ENCODE measurements around the gene MCCD1.
A peak's percentile ranks its signal among the peaks of the same experiment; 100 is the strongest.

The MCCD1 gene

GRCh38 chr6:31531771-31532643 lies 3.2 kb downstream of the MCCD1 start:
- no peaks in the 10 kb centered on the region for H3K9me3 Mint-ChIP-seq
- no peak for ATAC-seq
- H3K4me3 Mint-ChIP-seq: no peak overlapping the region
- no peaks in the 10 kb centered on the region for H3K27me3 Mint-ChIP-seq
- no peak for DNase-seq
- H3K27ac Mint-ChIP-seq: peak overlapping the region in 1 of 2 donors; percentile 27
- peaks cover 47% of the 10 kb centered on the region for H3K4me1 Mint-ChIP-seq

- peak overlapping the region in 1 of 2 donors; percentile 68 for H3K27ac Mint-ChIP-seq
- no peak for ATAC-seq
- no peaks in the 10 kb centered on the region for H3K9me3 Mint-ChIP-seq
- peaks cover 53% of the 10 kb centered on the region for H3K4me1 Mint-ChIP-seq
- no peak overlapping the region for H3K4me3 Mint-ChIP-seq
- no peaks in the 10 kb centered on the region for H3K27me3 Mint-ChIP-seq
- no peak for DNase-seq
Measured at GRCh38 chr6:31532644-31533454, 4.1 kb downstream of the MCCD1 start.

GRCh38 chr6:31533455-31533841 lies 4.7 kb downstream of the MCCD1 start:
- H3K4me1 Mint-ChIP-seq: peaks cover 57% of the 10 kb centered on the region
- DNase-seq (no peak), ATAC-seq (no peak)
- no peak overlapping the region for H3K27ac Mint-ChIP-seq
- H3K9me3 Mint-ChIP-seq: no peaks in the 10 kb centered on the region
- H3K4me3 Mint-ChIP-seq: no peak overlapping the region
- no peaks in the 10 kb centered on the region for H3K27me3 Mint-ChIP-seq

GRCh38 chr6:31534011-31534410 lies 5.2 kb downstream of the MCCD1 start:
- no peaks in the 10 kb centered on the region for H3K27me3 Mint-ChIP-seq
- DNase-seq (no peak), ATAC-seq (no peak)
- no peaks in the 10 kb centered on the region for H3K9me3 Mint-ChIP-seq
- H3K4me3 Mint-ChIP-seq: no peak overlapping the region
- peak overlapping the region in 1 of 2 donors; percentile 54 for H3K27ac Mint-ChIP-seq
- H3K4me1 Mint-ChIP-seq: peaks cover 63% of the 10 kb centered on the region

GRCh38 chr6:31534521-31535040 lies 5.8 kb downstream of the MCCD1 start:
- Mint-ChIP-seq H3K4me3 (no peak overlapping the region), H3K27me3 (no peaks in the 10 kb centered on the region), H3K4me1 (peaks cover 69% of the 10 kb centered on the region), H3K9me3 (no peaks in the 10 kb centered on the region), H3K27ac (peak overlapping the region in 1 of 2 donors; percentile 64)
- ATAC-seq (no peak), DNase-seq (no peak)

- H3K4me3 Mint-ChIP-seq: peak overlapping the region in 1 of 2 donors; percentile 14
- ATAC-seq (no peak), DNase-seq (no peak)
- peak overlapping the region in 1 of 2 donors; percentile 90 for H3K27ac Mint-ChIP-seq
- H3K9me3 Mint-ChIP-seq: no peaks in the 10 kb centered on the region
- H3K4me1 Mint-ChIP-seq: peaks cover 76% of the 10 kb centered on the region
- no peaks in the 10 kb centered on the region for H3K27me3 Mint-ChIP-seq
Measured at GRCh38 chr6:31535538-31536324, 7.0 kb downstream of the MCCD1 start.

GRCh38 chr6:31538805-31539400 lies 10.1 kb downstream of the MCCD1 start:
- no peaks in the 10 kb centered on the region for H3K27me3 Mint-ChIP-seq
- ATAC-seq (no peak), DNase-seq (no peak)
- no peaks in the 10 kb centered on the region for H3K9me3 Mint-ChIP-seq
- peak overlapping the region; percentile 71 to 72 for H3K27ac Mint-ChIP-seq
- H3K4me1 Mint-ChIP-seq: peaks cover 55% of the 10 kb centered on the region
- peak overlapping the region; percentile 72 to 77 for H3K4me3 Mint-ChIP-seq

- H3K27ac Mint-ChIP-seq: peak overlapping the region; percentile 96 to 98
- no peaks in the 10 kb centered on the region for H3K27me3 Mint-ChIP-seq
- DNase-seq (no peak), ATAC-seq (no peak)
- H3K9me3 Mint-ChIP-seq: no peaks in the 10 kb centered on the region
- H3K4me1 Mint-ChIP-seq: peaks cover 51% of the 10 kb centered on the region
- peak overlapping the region; percentile 72 to 77 for H3K4me3 Mint-ChIP-seq
Measured at GRCh38 chr6:31540640-31541039, 11.9 kb downstream of the MCCD1 start.

GRCh38 chr6:31541059-31541657 lies 12.4 kb downstream of the MCCD1 start:
- peak overlapping the region; percentile 72 to 77 for H3K4me3 Mint-ChIP-seq
- DNase-seq: peak; percentile 54 to 64
- ATAC-seq: peak; percentile 43
- no peaks in the 10 kb centered on the region for H3K9me3 Mint-ChIP-seq
- peak overlapping the region; percentile 96 to 98 for H3K27ac Mint-ChIP-seq
- H3K27me3 Mint-ChIP-seq: no peaks in the 10 kb centered on the region
- peaks cover 51% of the 10 kb centered on the region for H3K4me1 Mint-ChIP-seq

GRCh38 chr6:31541658-31542521 lies 13.1 kb downstream of the MCCD1 start, which contains the start of gene DDX39B:
Gene DDX39B (minus strand): TSS chr6:31542003. CDS start chr6:31540532, 1,471 bp downstream.
- H3K4me1 Mint-ChIP-seq: peaks cover 53% of the 10 kb centered on the region
- DNase-seq (peak; percentile 91 to 96), ATAC-seq (peak; percentile 84)
- H3K27ac Mint-ChIP-seq: peak within 1 kb of the TSS; percentile 96 to 98
- H3K9me3 Mint-ChIP-seq: no peaks in the 10 kb centered on the region
- H3K4me3 Mint-ChIP-seq: peak within 1 kb of the TSS; percentile 72 to 77
- no peaks in the 10 kb centered on the region for H3K27me3 Mint-ChIP-seq

- no peak overlapping the region for H3K27ac Mint-ChIP-seq
- no peaks in the 10 kb centered on the region for H3K27me3 Mint-ChIP-seq
- no peaks in the 10 kb centered on the region for H3K9me3 Mint-ChIP-seq
- ATAC-seq (no peak), DNase-seq (no peak)
- H3K4me1 Mint-ChIP-seq: peaks cover 48% of the 10 kb centered on the region
- H3K4me3 Mint-ChIP-seq: no peak overlapping the region
Measured at GRCh38 chr6:31543639-31544038, 14.9 kb downstream of the MCCD1 start.

GRCh38 chr6:31544676-31545075 lies 15.9 kb downstream of the MCCD1 start:
- Mint-ChIP-seq H3K4me1 (peaks cover 38% of the 10 kb centered on the region), H3K9me3 (no peaks in the 10 kb centered on the region), H3K27ac (no peak overlapping the region), H3K4me3 (no peak overlapping the region), H3K27me3 (no peaks in the 10 kb centered on the region)
- ATAC-seq: no peak
- DNase-seq: no peak

- H3K4me3 Mint-ChIP-seq: peak overlapping the region in 1 of 2 donors; percentile 5
- no peak for ATAC-seq
- no peak overlapping the region for H3K27ac Mint-ChIP-seq
- H3K4me1 Mint-ChIP-seq: peaks cover 34% of the 10 kb centered on the region
- H3K27me3 Mint-ChIP-seq: no peaks in the 10 kb centered on the region
- DNase-seq: no peak
- H3K9me3 Mint-ChIP-seq: no peaks in the 10 kb centered on the region
Measured at GRCh38 chr6:31545291-31545690, 16.5 kb downstream of the MCCD1 start.
